ENCODE measurements around the gene GPR31.

- TF ChIP-seq CTCF (IDR thresholded peaks at IDR 0.05) (no peak), ZFX (IDR thresholded peaks at IDR 0.05; ENCODE audit: borderline replicate concordance) (no peak)
These were observed 4.2 kb downstream of the GPR31 start for GRCh38 chr6:167153521-167153959.

Data from 22Rv1 (cell line).